ENCODE data around the gene REST.
"Not testable (repeated sequence)": the region's sequence is repeated elsewhere in the genome, so short reads cannot be mapped to it uniquely, and the experiment has no call there.

GRCh38 chr4:56884511-56884910 lies 23.2 kb upstream of the REST start:
- TF ChIP-seq CTCF (IDR thresholded peaks at IDR 0.05; ENCODE audit: low read depth, low read length); POLR2A (IDR thresholded peaks at IDR 0.05; ENCODE audit: extremely low read depth, insufficient read length): not testable (repeated sequence)

Data from NB4 (cell line).